Measurements from ENCODE around the gene LGI1. TPM values are rescaled to one million over a fixed set of nuclear protein-coding genes. Genes with fewer than 3 reads are reported as not detected.

Gene LGI1
- polyA plus RNA-seq, 1 donor (not counting 4 experiments of a cell fraction or from before 2014, with no cell fraction given): not detected

- Histone ChIP-seq H3K4me3 (ENCODE audit: control insufficient read depth in 2 of 3, extremely low read depth in 1 of 3, insufficient read depth in 2 of 3, low read depth in 1 of 3, low read length in 3 of 3) (no peak overlapping the region), H2AFZ (ENCODE audit: control insufficient read depth, low read length) (no peak overlapping the region), H3K27me3 (ENCODE audit: control insufficient read depth, extremely low read depth, insufficient read depth, low read length) (no peaks in the 10 kb centered on the region), H3K4me1 (ENCODE audit: control insufficient read depth, extremely low read depth, insufficient read depth, low read length) (peaks cover 3% of the 10 kb centered on the region), H3K9ac (ENCODE audit: control insufficient read depth, extremely low read depth, insufficient read depth, low read length) (no peak overlapping the region), H3K9me1 (ENCODE audit: control insufficient read depth, extremely low read depth, insufficient read depth, low read length) (no peaks in the 10 kb centered on the region), H3K9me3 (ENCODE audit: control insufficient read depth, low read depth, low read length) (no peaks in the 10 kb centered on the region), H3K27ac (ENCODE audit: control insufficient read depth, insufficient read depth, low read length) (no peak overlapping the region), H3K36me3 (ENCODE audit: control insufficient read depth in 2 of 2, extremely low read depth in 1 of 2, insufficient read depth in 2 of 2, low read length in 2 of 2) (no peaks in the 10 kb centered on the region), H3K79me2 (ENCODE audit: control insufficient read depth, insufficient read depth, low read length) (no peaks in the 10 kb centered on the region), H3K4me2 (ENCODE audit: control insufficient read depth, extremely low read depth, insufficient read depth, low read depth, low read length) (no peak overlapping the region), H4K20me1 (ENCODE audit: control insufficient read depth, extremely low read depth, insufficient read depth, low read length) (no peaks in the 10 kb centered on the region)
- DNase-seq (ENCODE audit: low read depth, low spot score) (no peak), FAIRE-seq (no peak)
- dilution Hi-C loops (cut with MboI; ENCODE audit: extremely low pct_ligation_motif_present, low sequenced_read_pairs): no loop called here
- TF ChIP-seq, protein P1, sequence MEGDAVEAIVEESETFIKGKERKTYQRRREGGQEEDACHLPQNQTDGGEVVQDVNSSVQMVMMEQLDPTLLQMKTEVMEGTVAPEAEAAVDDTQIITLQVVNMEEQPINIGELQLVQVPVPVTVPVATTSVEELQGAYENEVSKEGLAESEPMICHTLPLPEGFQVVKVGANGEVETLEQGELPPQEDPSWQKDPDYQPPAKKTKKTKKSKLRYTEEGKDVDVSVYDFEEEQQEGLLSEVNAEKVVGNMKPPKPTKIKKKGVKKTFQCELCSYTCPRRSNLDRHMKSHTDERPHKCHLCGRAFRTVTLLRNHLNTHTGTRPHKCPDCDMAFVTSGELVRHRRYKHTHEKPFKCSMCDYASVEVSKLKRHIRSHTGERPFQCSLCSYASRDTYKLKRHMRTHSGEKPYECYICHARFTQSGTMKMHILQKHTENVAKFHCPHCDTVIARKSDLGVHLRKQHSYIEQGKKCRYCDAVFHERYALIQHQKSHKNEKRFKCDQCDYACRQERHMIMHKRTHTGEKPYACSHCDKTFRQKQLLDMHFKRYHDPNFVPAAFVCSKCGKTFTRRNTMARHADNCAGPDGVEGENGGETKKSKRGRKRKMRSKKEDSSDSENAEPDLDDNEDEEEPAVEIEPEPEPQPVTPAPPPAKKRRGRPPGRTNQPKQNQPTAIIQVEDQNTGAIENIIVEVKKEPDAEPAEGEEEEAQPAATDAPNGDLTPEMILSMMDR (optimal IDR thresholded peaks at IDR 0.05 in 1 of 3, IDR thresholded peaks at IDR 0.05 in 1 of 3, conservative IDR thresholded peaks at IDR 0.05 in 1 of 3; ENCODE audit: extremely low read depth in 1 of 3, insufficient read depth in 2 of 3, low read length in 3 of 3): no peak
- TF ChIP-seq EZH2 (IDR thresholded peaks at IDR 0.05; ENCODE audit: low read length): no peak
Observed at GRCh38 chr10:93742633-93743349, 14.9 kb upstream of the LGI1 start.

GRCh38 chr10:93745408-93746065 lies 12.2 kb upstream of the LGI1 start:
- TF ChIP-seq, protein P1 (optimal IDR thresholded peaks at IDR 0.05 in 1 of 3, IDR thresholded peaks at IDR 0.05 in 1 of 3, conservative IDR thresholded peaks at IDR 0.05 in 1 of 3; ENCODE audit: extremely low read depth in 1 of 3, insufficient read depth in 2 of 3, low read length in 3 of 3): peak in 1 of 3 experiments; percentile 37
- no peak for TF ChIP-seq EZH2 (IDR thresholded peaks at IDR 0.05; ENCODE audit: low read length)
- H3K36me3 ChIP-seq (ENCODE audit: control insufficient read depth in 2 of 2, extremely low read depth in 1 of 2, insufficient read depth in 2 of 2, low read length in 2 of 2): no peaks in the 10 kb centered on the region
- DNase-seq (ENCODE audit: low read depth, low spot score) (no peak), FAIRE-seq (no peak)
- no peaks in the 10 kb centered on the region for H4K20me1 ChIP-seq (ENCODE audit: control insufficient read depth, extremely low read depth, insufficient read depth, low read length)
- no peaks in the 10 kb centered on the region for H3K79me2 ChIP-seq (ENCODE audit: control insufficient read depth, insufficient read depth, low read length)
- H3K9me1 ChIP-seq (ENCODE audit: control insufficient read depth, extremely low read depth, insufficient read depth, low read length): no peaks in the 10 kb centered on the region
- dilution Hi-C loops (cut with MboI; ENCODE audit: extremely low pct_ligation_motif_present, low sequenced_read_pairs): no loop called here
- no peak overlapping the region for H3K27ac ChIP-seq (ENCODE audit: control insufficient read depth, insufficient read depth, low read length)
- no peaks in the 10 kb centered on the region for H3K27me3 ChIP-seq (ENCODE audit: control insufficient read depth, extremely low read depth, insufficient read depth, low read length)
- H3K9me3 ChIP-seq (ENCODE audit: control insufficient read depth, low read depth, low read length): no peaks in the 10 kb centered on the region
- no peak overlapping the region for H2AFZ ChIP-seq (ENCODE audit: control insufficient read depth, low read length)
- H3K4me1 ChIP-seq (ENCODE audit: control insufficient read depth, extremely low read depth, insufficient read depth, low read length): peaks cover 3% of the 10 kb centered on the region
- no peak overlapping the region for H3K4me3 ChIP-seq (ENCODE audit: control insufficient read depth in 2 of 3, extremely low read depth in 1 of 3, insufficient read depth in 2 of 3, low read depth in 1 of 3, low read length in 3 of 3)
- H3K9ac ChIP-seq (ENCODE audit: control insufficient read depth, extremely low read depth, insufficient read depth, low read length): no peak overlapping the region
- no peak overlapping the region for H3K4me2 ChIP-seq (ENCODE audit: control insufficient read depth, extremely low read depth, insufficient read depth, low read depth, low read length)

Data from keratinocyte (primary cell).